ENCODE measurements around the gene KRT31. TPM values are rescaled to one million over a fixed set of nuclear protein-coding genes. Genes with fewer than 3 reads are reported as not detected.
"Not testable (repeated sequence)": the region's sequence is repeated elsewhere in the genome, so short reads cannot be mapped to it uniquely, and the experiment has no call there.

The KRT31 gene
- total RNA-seq, 1 experiment from 2014 or later: not detected

DNA sequence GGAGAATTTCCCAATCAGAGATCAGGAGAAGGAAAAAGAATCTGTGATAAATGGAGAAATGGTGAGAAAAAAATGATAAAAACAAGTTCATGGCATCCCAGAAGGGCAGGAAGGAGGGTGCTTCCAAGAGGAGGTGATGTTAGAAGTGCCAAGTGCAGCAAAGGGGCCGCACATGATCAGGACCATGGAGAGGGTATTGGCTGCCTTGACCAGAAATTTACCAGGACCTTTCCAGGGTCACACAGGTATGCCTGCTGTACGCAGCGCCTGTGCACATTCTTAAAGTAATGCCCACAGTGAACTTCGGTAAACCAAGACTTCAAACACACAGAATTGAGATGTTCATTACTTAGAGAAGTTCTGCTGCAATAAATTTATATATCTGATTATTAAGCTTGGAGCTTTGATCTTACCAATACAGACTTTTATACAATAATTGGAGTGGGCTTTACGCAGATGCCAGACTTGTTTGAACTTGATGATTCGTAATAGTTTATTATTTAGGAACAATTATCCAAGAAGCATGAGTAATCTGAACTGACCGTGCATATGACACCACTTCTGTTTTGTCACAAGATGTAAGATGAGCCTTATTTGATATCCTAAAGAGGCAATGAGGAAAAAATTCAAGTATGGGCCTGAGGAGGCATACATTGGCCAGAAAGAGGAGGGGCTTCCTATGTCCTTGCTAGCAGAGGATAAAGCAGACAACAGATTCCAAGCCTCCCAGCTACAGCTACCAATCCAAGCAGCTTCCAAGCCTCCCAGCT lies 44.6 kb downstream of the KRT31 start:
- Histone ChIP-seq H3K36me3 (replicated peaks; ENCODE audit: control insufficient read depth, insufficient read depth, low read length) (no peaks in the 10 kb centered on the region), H3K4me3 (ENCODE audit: insufficient read depth, low read depth, low read length) (no peak overlapping the region), H3K27me3 (ENCODE audit: control insufficient read depth, insufficient read depth, low read length) (no peaks in the 10 kb centered on the region; the same call in 1 of the 2 replicates)
- no peak for DNase-seq

DNA sequence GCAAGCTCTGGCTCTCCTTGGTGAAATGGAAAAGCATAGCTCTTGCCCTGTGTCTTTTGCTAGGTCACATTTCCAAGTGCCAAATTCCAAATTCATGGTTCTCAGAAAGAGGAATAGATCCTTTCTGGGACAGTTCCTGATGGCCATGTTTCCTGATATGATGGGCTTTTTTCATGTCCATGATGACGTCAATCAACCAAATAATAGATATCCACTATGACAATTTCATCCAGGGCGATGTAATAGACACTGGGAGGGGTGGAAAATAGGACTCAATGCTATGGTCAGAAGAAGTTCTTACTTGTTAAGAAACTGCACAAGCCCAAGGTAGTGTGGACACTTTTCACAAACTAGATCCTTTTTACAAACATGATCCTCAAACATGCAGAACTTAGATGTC lies 46.2 kb downstream of the KRT31 start:
- no peaks in the 10 kb centered on the region; the same call in 1 of the 2 replicates for H3K27me3 ChIP-seq (ENCODE audit: control insufficient read depth, insufficient read depth, low read length)
- no peaks in the 10 kb centered on the region for H3K36me3 ChIP-seq (replicated peaks; ENCODE audit: control insufficient read depth, insufficient read depth, low read length)
- DNase-seq: no peak
- H3K4me3 ChIP-seq (ENCODE audit: insufficient read depth, low read depth, low read length): no peak overlapping the region

DNA sequence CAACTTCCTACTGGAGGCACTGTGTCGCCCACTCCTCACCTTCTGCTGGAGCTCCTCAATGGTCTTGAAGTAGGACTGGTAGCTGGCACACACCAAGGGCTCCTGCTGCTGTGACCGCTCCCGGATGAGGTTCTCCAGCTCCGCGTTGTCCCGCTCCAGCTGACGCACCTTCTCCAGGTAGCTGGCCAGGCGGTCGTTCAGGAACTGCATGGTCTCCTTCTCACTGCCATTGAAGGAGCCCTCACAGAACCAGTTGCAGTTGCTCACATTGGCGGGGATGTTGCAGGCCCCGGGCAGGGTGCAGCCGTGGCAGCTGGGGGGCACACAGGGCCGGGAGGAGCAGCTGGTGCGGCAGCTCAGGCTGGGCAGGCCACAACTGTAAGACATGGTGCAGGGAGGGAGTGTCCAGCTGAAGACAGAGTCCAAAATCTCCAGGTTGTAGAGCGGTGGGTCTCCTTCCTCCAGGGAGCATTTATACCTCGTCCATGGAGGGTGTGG lies 47.0 kb downstream of the KRT31 start, which contains the start of gene KRT33A:
Gene KRT33A (minus strand): TSS at position 448 of the 498 bp plus-strand sequence. CDS start 61 bp downstream, at position 387.
- not testable (repeated sequence) for H3K27me3 ChIP-seq (ENCODE audit: control insufficient read depth, insufficient read depth, low read length); H3K36me3 ChIP-seq (replicated peaks; ENCODE audit: control insufficient read depth, insufficient read depth, low read length); H3K4me3 ChIP-seq (ENCODE audit: insufficient read depth, low read depth, low read length); DNase-seq

DNA sequence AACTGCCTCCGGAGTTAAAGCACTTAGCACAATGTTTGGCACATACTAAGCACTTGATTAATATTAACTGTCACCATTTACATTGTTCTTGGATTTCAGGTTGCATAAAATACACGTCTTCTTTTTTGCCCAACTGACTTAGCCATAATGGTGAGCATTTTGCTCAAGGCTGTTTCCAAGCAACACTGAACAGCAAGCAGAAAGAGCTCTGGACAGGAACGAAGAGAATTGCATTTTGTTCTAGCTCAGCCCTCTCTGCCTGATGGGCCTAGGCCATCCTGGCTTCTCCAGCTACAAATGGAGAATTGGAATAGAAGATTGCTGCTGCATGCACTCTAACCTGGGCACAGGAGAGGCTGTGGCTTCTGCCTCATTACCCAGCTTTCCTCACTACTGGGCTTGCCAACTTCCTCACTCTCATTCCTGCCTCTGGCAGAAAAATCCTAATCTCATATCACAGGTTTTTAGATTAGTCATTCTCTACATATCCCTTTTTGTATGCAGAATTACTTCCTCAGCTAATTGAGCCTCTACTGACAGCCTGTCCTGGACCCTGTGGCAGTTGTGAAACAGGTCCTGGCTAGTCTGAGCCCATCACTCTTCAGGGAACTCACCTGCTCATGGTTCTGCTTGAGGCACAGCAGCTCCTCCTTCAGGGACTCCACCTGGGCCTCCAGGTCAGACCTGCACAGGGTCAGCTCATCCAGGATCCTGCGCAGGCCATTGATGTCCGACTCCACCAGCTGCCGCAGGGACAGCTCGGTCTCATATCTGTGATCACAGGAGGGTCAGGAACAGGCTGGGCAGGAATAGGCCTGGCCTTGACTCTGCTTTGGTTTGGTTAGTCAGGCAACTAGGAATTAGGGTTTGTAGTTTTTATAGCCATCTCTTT lies 49.3 kb downstream of the KRT31 start:
- Histone ChIP-seq H3K4me3 (ENCODE audit: insufficient read depth, low read depth, low read length) (no peak overlapping the region), H3K27me3 (ENCODE audit: control insufficient read depth, insufficient read depth, low read length) (no peaks in the 10 kb centered on the region; the same call in 1 of the 2 replicates), H3K36me3 (replicated peaks; ENCODE audit: control insufficient read depth, insufficient read depth, low read length) (no peaks in the 10 kb centered on the region)
- DNase-seq: no peak

DNA sequence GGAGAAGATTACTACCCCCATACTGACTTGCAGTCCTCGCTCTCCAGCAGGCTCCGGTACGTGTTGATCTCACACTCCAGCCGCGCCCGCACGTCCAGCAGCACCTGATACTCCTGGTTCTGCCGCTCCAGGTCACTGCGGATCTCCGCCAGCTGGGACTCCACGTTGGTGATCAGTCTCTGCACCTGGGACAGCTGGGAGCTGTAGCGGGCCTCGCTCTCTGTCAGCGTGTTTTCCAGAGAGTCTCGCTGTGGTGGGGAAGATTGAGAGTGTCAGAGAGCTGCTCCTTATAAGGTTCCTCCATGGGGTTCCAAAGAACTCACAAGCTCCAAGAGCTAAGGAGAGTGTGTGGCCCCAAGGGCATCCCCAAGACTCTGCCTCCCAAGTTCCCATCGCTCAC lies 51.0 kb downstream of the KRT31 start:
- DNase-seq; H3K36me3 ChIP-seq (replicated peaks; ENCODE audit: control insufficient read depth, insufficient read depth, low read length); H3K4me3 ChIP-seq (ENCODE audit: insufficient read depth, low read depth, low read length); H3K27me3 ChIP-seq (ENCODE audit: control insufficient read depth, insufficient read depth, low read length): not testable (repeated sequence)

DNA sequence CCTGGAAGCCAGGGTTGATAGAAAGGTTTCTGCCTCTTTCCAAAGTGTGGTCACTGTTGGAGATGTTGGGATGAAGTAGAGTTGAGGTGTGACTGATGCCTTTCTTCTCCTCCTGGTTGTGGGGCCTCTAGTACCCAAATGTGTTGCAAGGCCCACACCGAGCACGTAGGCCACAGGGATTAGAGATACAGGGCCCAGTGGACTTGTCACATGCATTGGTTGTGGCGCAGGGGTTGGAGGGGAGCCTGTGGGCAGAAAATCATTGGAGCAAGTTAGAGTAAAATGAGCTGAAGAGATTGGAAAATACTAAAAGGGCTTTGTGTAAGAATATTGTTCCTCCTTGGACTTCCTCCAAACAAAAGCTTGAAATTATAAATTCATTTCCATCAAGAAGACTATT lies 51.4 kb downstream of the KRT31 start:
- no peak for DNase-seq
- no peak overlapping the region for H3K4me3 ChIP-seq (ENCODE audit: insufficient read depth, low read depth, low read length)
- H3K36me3 ChIP-seq (replicated peaks; ENCODE audit: control insufficient read depth, insufficient read depth, low read length): no peaks in the 10 kb centered on the region
- no peaks in the 10 kb centered on the region; the same call in 1 of the 2 replicates for H3K27me3 ChIP-seq (ENCODE audit: control insufficient read depth, insufficient read depth, low read length)

Other genes starting within 250 kb of the KRT31 start
- not detected in 2 replicates for gene KRTAP4-5, start 247.8 kb downstream of the KRT31 start, total RNA-seq (2014; rRNA removed; shearing (Covaris generic))
- not detected in 2 replicates for gene KRTAP4-4, start 236.9 kb downstream of the KRT31 start, total RNA-seq (2014; rRNA removed; shearing (Covaris generic))
- gene KRTAP4-3, start 229.4 kb downstream of the KRT31 start, total RNA-seq (2014; rRNA removed; shearing (Covaris generic)): not detected in 2 replicates
- gene KRTAP4-2, start 219.4 kb downstream of the KRT31 start, total RNA-seq (2014; rRNA removed; shearing (Covaris generic)): not detected in 2 replicates
- gene KRTAP4-1, start 212.7 kb downstream of the KRT31 start, total RNA-seq (2014; rRNA removed; shearing (Covaris generic)): 0.38 and 0.70 TPM in 2 replicates
- not detected in 2 replicates for gene KRTAP9-1, start 207.7 kb downstream of the KRT31 start, total RNA-seq (2014; rRNA removed; shearing (Covaris generic))
- not detected in 2 replicates for gene KRTAP9-2, start 171.0 kb downstream of the KRT31 start, total RNA-seq (2014; rRNA removed; shearing (Covaris generic))
- not detected in 2 replicates for gene KRTAP9-3, start 165.2 kb downstream of the KRT31 start, total RNA-seq (2014; rRNA removed; shearing (Covaris generic))
- not detected in 2 replicates for gene KRTAP9-8, start 159.6 kb downstream of the KRT31 start, total RNA-seq (2014; rRNA removed; shearing (Covaris generic))
- gene KRTAP9-4, start 147.9 kb downstream of the KRT31 start, total RNA-seq (2014; rRNA removed; shearing (Covaris generic)): not detected in 2 replicates
- not detected in 2 replicates for gene KRTAP9-9, start 142.2 kb downstream of the KRT31 start, total RNA-seq (2014; rRNA removed; shearing (Covaris generic))
- not detected in 2 replicates for gene KRTAP9-6, start 132.2 kb downstream of the KRT31 start, total RNA-seq (2014; rRNA removed; shearing (Covaris generic))
- gene KRTAP9-7, start 121.9 kb downstream of the KRT31 start, total RNA-seq (2014; rRNA removed; shearing (Covaris generic)): not detected in 2 replicates
- gene KRTAP29-1, start 94.8 kb downstream of the KRT31 start, total RNA-seq (2014; rRNA removed; shearing (Covaris generic)): not detected in 2 replicates
- not detected in 2 replicates for gene KRTAP16-1, start 88.3 kb downstream of the KRT31 start, total RNA-seq (2014; rRNA removed; shearing (Covaris generic))
- not detected in 2 replicates for gene KRTAP17-1, start 81.9 kb downstream of the KRT31 start, total RNA-seq (2014; rRNA removed; shearing (Covaris generic))
- gene KRT33A, start 46.8 kb downstream of the KRT31 start, total RNA-seq (2014; rRNA removed; shearing (Covaris generic)): not detected in 2 replicates
- gene KRT33B, start 27.8 kb downstream of the KRT31 start, total RNA-seq (2014; rRNA removed; shearing (Covaris generic)): not detected in 2 replicates
- gene KRT34, start 15.3 kb downstream of the KRT31 start, total RNA-seq (2014; rRNA removed; shearing (Covaris generic)): not detected in 2 replicates
- not detected in 2 replicates for gene KRT37, start 27.0 kb upstream of the KRT31 start, total RNA-seq (2014; rRNA removed; shearing (Covaris generic))
- not detected in 2 replicates for gene KRT38, start 43.4 kb upstream of the KRT31 start, total RNA-seq (2014; rRNA removed; shearing (Covaris generic))
- gene KRT32, start 69.8 kb upstream of the KRT31 start, total RNA-seq (2014; rRNA removed; shearing (Covaris generic)): not detected in 2 replicates
- not detected in 2 replicates for gene KRT35, start 83.5 kb upstream of the KRT31 start, total RNA-seq (2014; rRNA removed; shearing (Covaris generic))
- gene KRT36, start 92.3 kb upstream of the KRT31 start, total RNA-seq (2014; rRNA removed; shearing (Covaris generic)): not detected in 2 replicates
- not detected in 2 replicates for gene KRT13, start 108.0 kb upstream of the KRT31 start, total RNA-seq (2014; rRNA removed; shearing (Covaris generic))
- gene KRT15, start 121.3 kb upstream of the KRT31 start, total RNA-seq (2014; rRNA removed; shearing (Covaris generic)): 0.52 and 0.59 TPM in 2 replicates
- gene KRT19, start 130.7 kb upstream of the KRT31 start, total RNA-seq (2014; rRNA removed; shearing (Covaris generic)): 44.9 and 116 TPM in 2 replicates
- gene KRT9, start 174.5 kb upstream of the KRT31 start, total RNA-seq (2014; rRNA removed; shearing (Covaris generic)): not detected in 2 replicates
- not detected in 2 replicates for gene KRT14, start 189.3 kb upstream of the KRT31 start, total RNA-seq (2014; rRNA removed; shearing (Covaris generic))
- not detected in 2 replicates for gene KRT16, start 215.2 kb upstream of the KRT31 start, total RNA-seq (2014; rRNA removed; shearing (Covaris generic))
- 0.07 TPM in 1 of 2 replicates, not detected in the other for gene KRT17, start 227.0 kb upstream of the KRT31 start, total RNA-seq (2014; rRNA removed; shearing (Covaris generic))